HepG2 (cell line): ENCODE results near the gene ZNF287. TPM values are rescaled to one million over a fixed set of nuclear protein-coding genes. Genes with fewer than 3 reads are reported as not detected.

Experiments
- CHCHD3 ChIP-seq: sonication (generic); formaldehyde crosslinking; IDR thresholded peaks from 2 replicates; pipeline ENCODE4 v1.8.0; 2022; ENCODE audit warnings: mild to moderate bottlenecking, missing genetic modification reagents, moderate library complexity
- GTF2F1 ChIP-seq: fragments of 150-350 bp; IDR thresholded peaks from 2 replicates; pipeline ENCODE4 v1.6.1; 2014; ENCODE audit warnings: low read length
- HNF1B ChIP-seq: sonication (generic); formaldehyde crosslinking; IDR thresholded peaks from 2 replicates; pipeline ENCODE4 v1.5.1; 2020; ENCODE audit warnings: mild to moderate bottlenecking, moderate library complexity, missing genetic modification reagents
- HNRNPL ChIP-seq: fragments of 200-400 bp; formaldehyde crosslinking; IDR thresholded peaks from 2 replicates; pipeline ENCODE4 v1.6.1; 2017; ENCODE audit warnings: mild to moderate bottlenecking, low read depth, low read length
- KAT2B ChIP-seq: fragments of 150-350 bp; IDR thresholded peaks from 2 replicates; pipeline ENCODE4 v1.6.1; 2014; ENCODE audit warnings: low read depth, low read length, borderline replicate concordance
- KDM5A ChIP-seq: fragments of 200-600 bp; sonication (generic); IDR thresholded peaks from 2 replicates; pipeline ENCODE4 v1.7.0; 2018; ENCODE audit warnings: antibody characterized with exemption, mild to moderate bottlenecking, low read length, borderline replicate concordance
- KLF13 ChIP-seq: sonication (generic); formaldehyde crosslinking; IDR thresholded peaks from 2 replicates; pipeline ENCODE4 v1.4.0; 2020; ENCODE audit warnings: mild to moderate bottlenecking, missing genetic modification reagents
- LRRFIP1 ChIP-seq: sonication (generic); formaldehyde crosslinking; conservative IDR thresholded peaks from 2 replicates; pipeline ENCODE4 v1.4.0; 2020; ENCODE audit warnings: missing genetic modification reagents
- MNT ChIP-seq: fragments of 450-650 bp; IDR thresholded peaks from 2 replicates; pipeline ENCODE4 v1.6.1; 2016
- MXD3 ChIP-seq: IDR thresholded peaks from 2 replicates; pipeline ENCODE4 v1.6.1; 2016; ENCODE audit warnings: mild to moderate bottlenecking, missing biosample characterization, missing genetic modification reagents
- MYPOP ChIP-seq: sonication (generic); formaldehyde crosslinking; IDR thresholded peaks from 2 replicates; pipeline ENCODE4 v1.8.1; 2023; ENCODE audit warnings: mild to moderate bottlenecking, moderate library complexity, missing genetic modification reagents
- NR2C2 ChIP-seq: sonication (generic); formaldehyde crosslinking; IDR thresholded peaks from 2 replicates; pipeline ENCODE4 v1.4.0; 2020; ENCODE audit warnings: missing genetic modification reagents, mild to moderate bottlenecking, moderate library complexity, borderline replicate concordance
- PAXIP1 ChIP-seq: sonication (generic); formaldehyde crosslinking; conservative IDR thresholded peaks from 2 replicates; pipeline ENCODE4 v1.4.0; 2020; ENCODE audit warnings: mild to moderate bottlenecking, missing genetic modification reagents, moderate library complexity
- PRPF4 ChIP-seq: fragments of 200-400 bp; formaldehyde crosslinking; IDR thresholded peaks from 2 replicates; pipeline ENCODE4 v1.6.1; 2016; ENCODE audit warnings: low read length, low read depth; ENCODE audit not compliant: poor library complexity, severe bottlenecking
- REL ChIP-seq: sonication (generic); formaldehyde crosslinking; conservative IDR thresholded peaks from 2 replicates; pipeline ENCODE4 v1.8.0; 2022; ENCODE audit warnings: mild to moderate bottlenecking, missing genetic modification reagents, moderate library complexity
- ZNF331 ChIP-seq: sonication (generic); formaldehyde crosslinking; IDR thresholded peaks from 2 replicates; pipeline ENCODE4 v1.4.0; 2020; ENCODE audit warnings: missing genetic modification reagents
- ZNF652 ChIP-seq: IDR thresholded peaks from 2 replicates; pipeline ENCODE4 v1.6.1; 2016; ENCODE audit warnings: low read depth, borderline replicate concordance
- polyA plus RNA-seq, 8 experiments: library from polyadenylated mRNA; depleted of rRNA in 3 of 8; stranded (reverse) in 7 of 8; unstranded in 1 of 8; fragments of >200 nt; fragmentation: Illumina TruSeq in 4 of 8; extraction: Trizol in 4 of 8; gene quantifications; 2 replicates each; pipeline versions ENCODE4 v1.2.1 to v1.2.3, GENCODE V29; 2011 to 2016; ENCODE audit warnings: low read depth in 4 of 8, missing spikeins in 1 of 8, mixed read lengths in 1 of 8; ENCODE audit not compliant: insufficient read depth in 1 of 8
- total RNA-seq, 5 experiments: library from RNA; depleted of rRNA; stranded (reverse); fragments of >200 nt; fragmentation: Illumina TruSeq; extraction: Trizol; gene quantifications; 2 replicates each; pipeline ENCODE4 v1.2.3, GENCODE V29; 2016; ENCODE audit warnings: low read depth in 1 of 5

Gene ZNF287
- total and polyA plus RNA-seq, 2 of the 13 experiments (the other 11 are each of a cell fraction or from before 2014, with no cell fraction given), result 0.21 TPM; not detected in 1

GRCh38 chr17:16589097-16589969 is 20.3 kb upstream of the ZNF287 start (continued):
- TF ChIP-seq LRRFIP1 (CRISPR knock-in tag) (no peak), PRPF4 (no peak), HNRNPL (no peak), KDM5A (no peak), MYPOP (peak; percentile 45; the same call in 1 of the 2 replicates), KLF13 (CRISPR knock-in tag) (no peak), CHCHD3 (no peak), PAXIP1 (CRISPR knock-in tag) (no peak), MXD3 (peak; percentile 82; the same call in 1 of the 2 replicates), GTF2F1 (no peak), ZNF652 (no peak), REL (CRISPR knock-in tag) (no peak), HNF1B (CRISPR knock-in tag) (peak; percentile 80), MNT (no peak), NR2C2 (CRISPR knock-in tag) (no peak), KAT2B (no peak), ZNF331 (CRISPR knock-in tag) (peak; percentile 43; the same call in 1 of the 2 replicates)
